SKM-1 (cell line): ENCODE results near the gene CABP1.

Experiments
- DNase-seq: peaks from one replicate; lab custom pipeline; 2025; ENCODE audit not compliant: unreplicated experiment; lab: John Stamatoyannopoulos, UW

Gene CABP1

GRCh38 chr12:120690978-120691377 lies 50.6 kb downstream of the CABP1 start:
- no peak for DNase-seq

- no peak for DNase-seq
These were observed 52.2 kb downstream of the CABP1 start for GRCh38 chr12:120692524-120693033.

- no peak for DNase-seq
These were observed 53.4 kb downstream of the CABP1 start for GRCh38 chr12:120693848-120694247.

- DNase-seq: no peak
These were observed 56.2 kb downstream of the CABP1 start for GRCh38 chr12:120696626-120697025.

GRCh38 chr12:120697344-120697743 lies 56.9 kb downstream of the CABP1 start:
- no peak for DNase-seq

GRCh38 chr12:120698665-120699064 lies 58.2 kb downstream of the CABP1 start:
- DNase-seq: peak; percentile 14

- no peak for DNase-seq
These were observed 59.1 kb downstream of the CABP1 start for GRCh38 chr12:120699553-120699952.

- no peak for DNase-seq
These were observed 60.5 kb downstream of the CABP1 start for GRCh38 chr12:120700886-120701285.

GRCh38 chr12:120702637-120703036 lies 62.2 kb downstream of the CABP1 start:
- DNase-seq: no peak

GRCh38 chr12:120703311-120703942 lies 63.0 kb downstream of the CABP1 start:
- no peak for DNase-seq

- DNase-seq: no peak
These were observed 65.2 kb downstream of the CABP1 start for GRCh38 chr12:120705618-120706017.

- no peak for DNase-seq
These were observed 65.6 kb downstream of the CABP1 start for GRCh38 chr12:120706029-120706428.

GRCh38 chr12:120708651-120709050 lies 68.2 kb downstream of the CABP1 start:
- DNase-seq: no peak

- no peak for DNase-seq
These were observed 69.8 kb downstream of the CABP1 start, which contains the start of gene UNC119B for GRCh38 chr12:120710031-120710804. Gene UNC119B, plus strand, starts transcription at chr12:120710458. Its CDS starts 17 bp downstream, at chr12:120710475.

GRCh38 chr12:120710805-120711296 lies 70.4 kb downstream of the CABP1 start:
- no peak for DNase-seq

- DNase-seq: no peak
These were observed 71.0 kb downstream of the CABP1 start for GRCh38 chr12:120711411-120711810.

- no peak for DNase-seq
These were observed 72.2 kb downstream of the CABP1 start for GRCh38 chr12:120712610-120713009.

- peak; percentile 14 for DNase-seq
These were observed 73.5 kb downstream of the CABP1 start for GRCh38 chr12:120713861-120714482.
